HepG2 (cell line): ENCODE results near the gene HRC. TPM values are rescaled to one million over a fixed set of nuclear protein-coding genes. Genes with fewer than 3 reads are reported as not detected.
A peak's percentile ranks its signal among the peaks of the same experiment; 100 is the strongest.

Experiments
- ARNT ChIP-seq: fragments of 450-650 bp; IDR thresholded peaks from 2 replicates; pipeline ENCODE4 v1.6.1; 2017
- BRCA1 ChIP-seq: sonication (generic); formaldehyde crosslinking; IDR thresholded peaks from 2 replicates; pipeline ENCODE4 v1.4.0; 2020; ENCODE audit warnings: missing genetic modification reagents
- BRF2 ChIP-seq: sonication (generic); formaldehyde crosslinking; IDR thresholded peaks from 2 replicates; pipeline ENCODE4 v1.8.1; 2022; ENCODE audit warnings: mild to moderate bottlenecking, missing genetic modification reagents
- CREB1 ChIP-seq, 2 experiments: fragments of 450-650 bp in 1 of 2; IDR thresholded peaks; 2 replicates each; pipeline ENCODE4 v1.6.1; 2016 to 2017; ENCODE audit warnings: control low read depth in 1 of 2, mild to moderate bottlenecking in 1 of 2, missing compliant biosample characterization in 1 of 2, missing genetic modification characterization in 1 of 2
- DNMT1 ChIP-seq: sonication (generic); formaldehyde crosslinking; IDR thresholded peaks from 2 replicates; pipeline ENCODE4 v1.5.1; 2020; ENCODE audit warnings: mild to moderate bottlenecking, missing genetic modification reagents
- FOXC1 ChIP-seq: sonication (generic); formaldehyde crosslinking; IDR thresholded peaks from 2 replicates; pipeline ENCODE4 v1.8.0; 2022; ENCODE audit warnings: mild to moderate bottlenecking, missing genetic modification reagents, borderline replicate concordance
- GABPA ChIP-seq, 2 experiments: IDR thresholded peaks; 2 replicates each; pipeline ENCODE4 v1.6.1; 2011 to 2016; ENCODE audit warnings: low read depth in 2 of 2, low read length in 1 of 2, missing biosample characterization in 1 of 2, missing genetic modification characterization in 1 of 2
- GABPB1 ChIP-seq: IDR thresholded peaks from 2 replicates; pipeline ENCODE4 v1.6.1; 2016; ENCODE audit warnings: mild to moderate bottlenecking, missing genetic modification reagents, moderate library complexity, missing compliant biosample characterization
- JDP2 ChIP-seq: sonication (generic); formaldehyde crosslinking; IDR thresholded peaks from 2 replicates; pipeline ENCODE4 v1.8.1; 2022; ENCODE audit warnings: missing genetic modification reagents, borderline replicate concordance
- KLF16 ChIP-seq, 2 experiments: sonication (generic) in 1 of 2; formaldehyde crosslinking in 1 of 2; IDR thresholded peaks; 2 replicates each; pipeline versions ENCODE4 v1.6.1 to v1.8.0; 2016 to 2023; ENCODE audit warnings: missing genetic modification reagents in 2 of 2, missing compliant biosample characterization in 1 of 2
- MAFK ChIP-seq, 2 experiments: IDR thresholded peaks in 1 of 2; conservative IDR thresholded peaks in 1 of 2; 2 replicates each; pipeline ENCODE4 v1.6.1; 2011; ENCODE audit warnings: improper control_type of control experiment in 2 of 2, low read length in 2 of 2
- POLR2AphosphoS5 ChIP-seq: IDR thresholded peaks from 2 replicates; pipeline ENCODE4 v1.6.1; 2012; ENCODE audit warnings: low read depth, low read length
- RCOR2 ChIP-seq: IDR thresholded peaks from 2 replicates; pipeline ENCODE4 v1.6.1; 2016; ENCODE audit warnings: missing biosample characterization, missing genetic modification reagents
- SIX4 ChIP-seq: sonication (generic); formaldehyde crosslinking; IDR thresholded peaks from 2 replicates; pipeline ENCODE4 v1.4.0; 2020; ENCODE audit warnings: missing genetic modification reagents
- SOX6 ChIP-seq, 2 experiments: fragments of 450-650 bp in 1 of 2; sonication (generic) in 1 of 2; formaldehyde crosslinking in 1 of 2; IDR thresholded peaks; 2 replicates each; pipeline versions ENCODE4 v1.4.0 to v1.6.1; 2017 to 2020; ENCODE audit warnings: antibody characterized with exemption in 1 of 2, mild to moderate bottlenecking in 1 of 2, missing genetic modification reagents in 1 of 2
- TSC22D2 ChIP-seq: sonication (generic); formaldehyde crosslinking; IDR thresholded peaks from 2 replicates; pipeline ENCODE4 v1.5.1; 2020; ENCODE audit warnings: missing genetic modification reagents, mild to moderate bottlenecking, borderline replicate concordance
- YEATS2 ChIP-seq: sonication (generic); formaldehyde crosslinking; IDR thresholded peaks from 2 replicates; pipeline ENCODE4 v1.4.0; 2020; ENCODE audit warnings: missing genetic modification reagents, borderline replicate concordance
- ZFP82 ChIP-seq: sonication (generic); formaldehyde crosslinking; IDR thresholded peaks from 2 replicates; pipeline ENCODE4 v1.5.1; 2020; ENCODE audit warnings: mild to moderate bottlenecking, missing genetic modification reagents, borderline replicate concordance
- ZNF121 ChIP-seq: sonication (generic); formaldehyde crosslinking; IDR thresholded peaks from 2 replicates; pipeline ENCODE4 v1.5.0; 2020; ENCODE audit warnings: mild to moderate bottlenecking, missing genetic modification reagents
- ZNF143 ChIP-seq: sonication (generic); formaldehyde crosslinking; IDR thresholded peaks from 2 replicates; pipeline ENCODE4 v1.4.0; 2020; ENCODE audit warnings: missing genetic modification reagents
- ZNF333 ChIP-seq: sonication (generic); formaldehyde crosslinking; IDR thresholded peaks from 2 replicates; pipeline ENCODE4 v1.4.0; 2020; ENCODE audit warnings: mild to moderate bottlenecking, missing genetic modification reagents, borderline replicate concordance
- ZNF660 ChIP-seq: sonication (generic); formaldehyde crosslinking; IDR thresholded peaks from 2 replicates; pipeline ENCODE4 v1.5.1; 2020; ENCODE audit warnings: mild to moderate bottlenecking, low read depth, missing genetic modification reagents, borderline replicate concordance
- ZNF83 ChIP-seq: sonication (generic); formaldehyde crosslinking; IDR thresholded peaks from 2 replicates; pipeline ENCODE4 v1.4.0; 2020; ENCODE audit warnings: missing genetic modification reagents, mild to moderate bottlenecking, borderline replicate concordance
- ZNF891 ChIP-seq: sonication (generic); formaldehyde crosslinking; IDR thresholded peaks from 2 replicates; pipeline ENCODE4 v1.5.0; 2020; ENCODE audit warnings: mild to moderate bottlenecking, missing genetic modification reagents
- polyA plus RNA-seq, 8 experiments: library from polyadenylated mRNA; depleted of rRNA in 3 of 8; stranded (reverse) in 7 of 8; unstranded in 1 of 8; fragments of >200 nt; fragmentation: Illumina TruSeq in 4 of 8; extraction: Trizol in 4 of 8; gene quantifications; 2 replicates each; pipeline versions ENCODE4 v1.2.1 to v1.2.3, GENCODE V29; 2011 to 2016; ENCODE audit warnings: low read depth in 4 of 8, missing spikeins in 1 of 8, mixed read lengths in 1 of 8; ENCODE audit not compliant: insufficient read depth in 1 of 8
- total RNA-seq, 5 experiments: library from RNA; depleted of rRNA; stranded (reverse); fragments of >200 nt; fragmentation: Illumina TruSeq; extraction: Trizol; gene quantifications; 2 replicates each; pipeline ENCODE4 v1.2.3, GENCODE V29; 2016; ENCODE audit warnings: low read depth in 1 of 5
- TF ChIP-seq, protein P1 (sequence below): sonication (generic); formaldehyde crosslinking; IDR thresholded peaks from 2 replicates; pipeline ENCODE4 v1.4.0; 2020; ENCODE audit warnings: missing genetic modification reagents

HRC gene
- total and polyA plus RNA-seq, 2 of the 13 experiments (the other 11 are each of a cell fraction or from before 2014, with no cell fraction given): 3.6 to 15.4 TPM

- TF ChIP-seq BRF2 (CRISPR knock-in tag) (no peak), ZNF121 (CRISPR knock-in tag) (no peak), GABPA (IDR thresholded peaks at IDR 0.05; ENCODE audit: low read depth, low read length) (no peak), GABPA (CRISPR knock-in tag; IDR thresholded peaks at IDR 0.05; ENCODE audit: low read depth) (peak; percentile 43), BRCA1 (no peak), TSC22D2 (0 out of 2 replicates have a peak, but pooled peaks have one; percentile 42), MAFK (conservative IDR thresholded peaks at IDR 0.05 in 1 of 2, IDR thresholded peaks at IDR 0.05 in 1 of 2; ENCODE audit: low read length in 2 of 2) (no peak), KLF16 (CRISPR knock-in tag; IDR thresholded peaks at IDR 0.05) (peak in 1 of 2 experiments; percentile 66; a peak in 1 of 4 replicates), YEATS2 (CRISPR knock-in tag) (no peak), ZNF143 (CRISPR knock-in tag) (peak; percentile 87), FOXC1 (CRISPR knock-in tag) (0 out of 2 replicates have a peak, but pooled peaks have one; percentile 51), RCOR2 (CRISPR knock-in tag) (no peak), GABPB1 (peak; percentile 69), ZNF660 (no peak), SIX4 (CRISPR knock-in tag) (no peak), ZFP82 (CRISPR knock-in tag) (no peak), POLR2AphosphoS5 (0 out of 2 replicates have a peak, but pooled peaks have one; percentile 22), JDP2 (CRISPR knock-in tag) (no peak), CREB1 (IDR thresholded peaks at IDR 0.05) (no peak), CREB1 (CRISPR knock-in tag; IDR thresholded peaks at IDR 0.05) (no peak), ZNF891 (CRISPR knock-in tag) (peak; percentile 23; the same call in 1 of the 2 replicates), ZNF333 (CRISPR knock-in tag) (0 out of 2 replicates have a peak, but pooled peaks have one; percentile 38), DNMT1 (CRISPR knock-in tag) (0 out of 2 replicates have a peak, but pooled peaks have one; percentile 31), ARNT (no peak), SOX6 (IDR thresholded peaks at IDR 0.05) (no peak), SOX6 (CRISPR knock-in tag; IDR thresholded peaks at IDR 0.05) (no peak; the same call in 1 of the 2 replicates), ZNF83 (no peak)
- TF ChIP-seq, protein P1, sequence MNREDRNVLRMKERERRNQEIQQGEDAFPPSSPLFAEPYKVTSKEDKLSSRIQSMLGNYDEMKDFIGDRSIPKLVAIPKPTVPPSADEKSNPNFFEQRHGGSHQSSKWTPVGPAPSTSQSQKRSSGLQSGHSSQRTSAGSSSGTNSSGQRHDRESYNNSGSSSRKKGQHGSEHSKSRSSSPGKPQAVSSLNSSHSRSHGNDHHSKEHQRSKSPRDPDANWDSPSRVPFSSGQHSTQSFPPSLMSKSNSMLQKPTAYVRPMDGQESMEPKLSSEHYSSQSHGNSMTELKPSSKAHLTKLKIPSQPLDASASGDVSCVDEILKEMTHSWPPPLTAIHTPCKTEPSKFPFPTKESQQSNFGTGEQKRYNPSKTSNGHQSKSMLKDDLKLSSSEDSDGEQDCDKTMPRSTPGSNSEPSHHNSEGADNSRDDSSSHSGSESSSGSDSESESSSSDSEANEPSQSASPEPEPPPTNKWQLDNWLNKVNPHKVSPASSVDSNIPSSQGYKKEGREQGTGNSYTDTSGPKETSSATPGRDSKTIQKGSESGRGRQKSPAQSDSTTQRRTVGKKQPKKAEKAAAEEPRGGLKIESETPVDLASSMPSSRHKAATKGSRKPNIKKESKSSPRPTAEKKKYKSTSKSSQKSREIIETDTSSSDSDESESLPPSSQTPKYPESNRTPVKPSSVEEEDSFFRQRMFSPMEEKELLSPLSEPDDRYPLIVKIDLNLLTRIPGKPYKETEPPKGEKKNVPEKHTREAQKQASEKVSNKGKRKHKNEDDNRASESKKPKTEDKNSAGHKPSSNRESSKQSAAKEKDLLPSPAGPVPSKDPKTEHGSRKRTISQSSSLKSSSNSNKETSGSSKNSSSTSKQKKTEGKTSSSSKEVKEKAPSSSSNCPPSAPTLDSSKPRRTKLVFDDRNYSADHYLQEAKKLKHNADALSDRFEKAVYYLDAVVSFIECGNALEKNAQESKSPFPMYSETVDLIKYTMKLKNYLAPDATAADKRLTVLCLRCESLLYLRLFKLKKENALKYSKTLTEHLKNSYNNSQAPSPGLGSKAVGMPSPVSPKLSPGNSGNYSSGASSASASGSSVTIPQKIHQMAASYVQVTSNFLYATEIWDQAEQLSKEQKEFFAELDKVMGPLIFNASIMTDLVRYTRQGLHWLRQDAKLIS (CRISPR knock-in tag): no peak
Measured at GRCh38 chr19:49114630-49115363, 40.4 kb downstream of the HRC start (continued).
